PC-9 (cell line): ENCODE measurements around the gene ASPHD1. TPM values are rescaled to one million over a fixed set of nuclear protein-coding genes. Genes with fewer than 3 reads are reported as not detected.

Experiments used
- BruUV-seq: library from RNA; stranded (reverse); fragments of 400-500 nt; replicated peaks from 2 replicates; lab custom pipeline; 2021; lab: Mats Ljungman, UMichigan
- CTCF ChIA-PET: fragments of 300-600 bp; sonication (Branson Sonifier 250); formaldehyde crosslinking; loops from one replicate; lab custom pipeline; 2022; ENCODE audit warnings: antibody characterized with exemption; lab: Charles Lee
- POLR2A ChIA-PET: fragments of 300-600 bp; sonication (Branson Sonifier 250); formaldehyde crosslinking; loops from one replicate; lab custom pipeline; 2022; ENCODE audit warnings: antibody characterized with exemption; ENCODE audit not compliant: unreplicated experiment; lab: Charles Lee
- DNase-seq, 2 experiments: peaks; one replicate each; pipeline versions ENCODE4 v3.0.0 to v3.0.0-alpha.2; 2015 to 2022; ENCODE audit warnings: mixed read lengths in 1 of 2
- H2AFZ ChIP-seq: fragments of 200-600 bp; sonication (generic); 2 replicates; pipeline ENCODE4 v1.8.1; 2017; ENCODE audit warnings: antibody characterized with exemption
- H3F3A ChIP-seq: fragments of 200-600 bp; sonication (generic); 2 replicates; pipeline ENCODE4 v1.8.1; 2017; ENCODE audit warnings: antibody characterized with exemption, mild to moderate bottlenecking, low read depth; ENCODE audit not compliant: insufficient read depth
- H3K27ac ChIP-seq: fragments of 200-600 bp; sonication (generic); 2 replicates; pipeline ENCODE4 v1.6.1; 2016; ENCODE audit warnings: mixed run types
- H3K27me3 ChIP-seq: fragments of 200-600 bp; sonication (generic); 2 replicates; pipeline ENCODE4 v1.6.1; 2016; ENCODE audit warnings: low read depth, mixed run types; ENCODE audit not compliant: insufficient read depth
- H3K36me3 ChIP-seq: fragments of 200-600 bp; sonication (generic); 2 replicates; pipeline ENCODE4 v1.6.1; 2016; ENCODE audit warnings: low read depth, mixed run types
- H3K4me1 ChIP-seq: fragments of 200-600 bp; sonication (generic); replicated peaks from 2 replicates; pipeline ENCODE4 v1.6.1; 2016; ENCODE audit warnings: mixed run types; ENCODE audit not compliant: insufficient read depth
- H3K4me2 ChIP-seq: fragments of 200-600 bp; sonication (generic); 2 replicates; pipeline ENCODE4 v1.6.1; 2017; ENCODE audit warnings: mixed run types
- H3K4me3 ChIP-seq: fragments of 200-600 bp; sonication (generic); 2 replicates; pipeline ENCODE4 v1.6.1; 2016; ENCODE audit warnings: mixed run types
- H3K79me2 ChIP-seq: fragments of 200-600 bp; sonication (generic); 2 replicates; pipeline ENCODE4 v1.6.1; 2017; ENCODE audit warnings: low read depth, mixed run types
- H3K9me2 ChIP-seq: fragments of 200-600 bp; sonication (generic); 2 replicates; pipeline ENCODE4 v1.8.1; 2017; ENCODE audit warnings: mild to moderate bottlenecking; ENCODE audit not compliant: insufficient read depth
- H3K9me3 ChIP-seq: fragments of 200-600 bp; sonication (generic); 2 replicates; pipeline ENCODE4 v1.8.1; 2016; ENCODE audit warnings: low read depth; ENCODE audit not compliant: insufficient read depth
- H4K20me1 ChIP-seq: fragments of 200-600 bp; sonication (generic); 2 replicates; pipeline ENCODE4 v1.8.1; 2017; ENCODE audit not compliant: insufficient read depth
- CTCF ChIP-seq: fragments of 200-600 bp; sonication (generic); conservative IDR thresholded peaks from 2 replicates; pipeline ENCODE4 v1.6.1; 2017; ENCODE audit warnings: mixed run types, antibody characterized with exemption, mild to moderate bottlenecking, moderate library complexity
- EZH2 ChIP-seq: fragments of 200-600 bp; sonication (generic); IDR thresholded peaks from 2 replicates; pipeline ENCODE4 v1.8.0; 2017; ENCODE audit warnings: antibody characterized with exemption, low read depth
- intact Hi-C: fragments of 100-400 bp; cut with micrococcal nuclease; formaldehyde crosslinking; loops from one replicate; pipeline ENCODE4 v1.10.0; 2022; ENCODE audit not compliant: unreplicated experiment
- total RNA-seq: library from RNA; stranded (reverse); gene quantifications from 2 replicates; pipeline ENCODE4 v1.2.3, GENCODE V29; 2021

The ASPHD1 gene
- total RNA-seq, 1 experiment from 2014 or later: 8.3 TPM

DNA sequence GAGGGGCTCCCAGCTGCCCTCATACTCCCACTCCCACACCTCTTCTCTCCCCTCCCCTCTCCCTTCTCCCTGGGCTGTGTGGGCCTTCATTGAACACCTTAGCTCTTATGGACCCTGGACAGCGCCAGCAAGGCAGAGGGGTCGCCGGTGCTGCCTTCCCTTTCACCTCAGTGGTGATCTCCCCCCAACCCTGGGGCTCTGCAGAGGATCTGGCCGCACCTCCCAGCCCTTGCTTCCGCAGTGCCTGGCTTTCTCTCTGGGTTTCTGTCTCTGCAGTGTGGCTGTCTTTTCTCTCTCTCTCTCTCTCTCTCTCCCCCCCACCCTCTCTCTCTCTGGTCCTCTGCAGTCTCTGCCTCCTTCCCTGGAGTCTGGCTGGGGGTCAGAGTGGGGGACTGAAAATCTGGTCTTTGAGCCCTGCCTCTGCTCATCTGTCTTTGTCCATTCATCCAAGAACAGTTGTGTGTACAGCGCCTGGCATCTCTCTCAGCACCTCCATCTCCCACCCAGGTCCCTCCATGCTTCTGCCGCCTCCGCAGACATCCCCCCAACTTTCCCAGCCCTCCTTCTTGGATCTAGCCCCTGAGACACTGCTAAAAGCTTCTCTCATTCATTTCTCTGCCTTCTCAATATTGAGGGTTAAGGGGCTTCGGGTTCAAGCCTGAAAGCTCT lies 2.0 kb upstream of the ASPHD1 start:
- peak overlapping the region; percentile 100 for H3K4me2 ChIP-seq
- POLR2A ChIA-PET: no interaction called here
- peaks cover 16% of the 10 kb centered on the region; the same call in 1 of the 2 replicates for H3K4me1 ChIP-seq
- H3K79me2 ChIP-seq: 0 out of 2 replicates have a peak, but pooled peaks cover 5% of the 10 kb centered on the region
- no peak for DNase-seq
- TF ChIP-seq CTCF: no peak
- TF ChIP-seq EZH2: no peak
- no peaks in the 10 kb centered on the region for H3K27me3 ChIP-seq
- H2AFZ ChIP-seq: peak overlapping the region; percentile 89
- peak overlapping the region; percentile 72 for H3K4me3 ChIP-seq
- BruUV-seq: no TSS peak
- H3F3A ChIP-seq: peaks cover 10% of the 10 kb centered on the region
- CTCF ChIA-PET: interaction anchor here (0.7 to 0.9 kb wide), 2 partner anchors 64 to 120 kb away, joined by 3 to 7 read pairs; partner anchors contain the start of gene TMEM219
- H3K36me3 ChIP-seq: no peaks in the 10 kb centered on the region
- no peak overlapping the region for H3K27ac ChIP-seq
- no peaks in the 10 kb centered on the region for H3K9me3 ChIP-seq
- intact Hi-C loops: loop anchor here (5.0 kb wide), 2 partner anchors 36 to 76 kb away; partner anchors contain the start of genes CDIPT and MVP
- no peaks in the 10 kb centered on the region for H4K20me1 ChIP-seq
- H3K9me2 ChIP-seq: no peaks in the 10 kb centered on the region

GRCh38 chr16:29898804-29899515 lies 1.3 kb upstream of the ASPHD1 start:
- H3K9me3 ChIP-seq: no peaks in the 10 kb centered on the region
- BruUV-seq: TSS peak; percentile 89
- H3K9me2 ChIP-seq: no peaks in the 10 kb centered on the region
- peaks cover 10% of the 10 kb centered on the region for H3F3A ChIP-seq
- H3K27me3 ChIP-seq: no peaks in the 10 kb centered on the region
- H3K4me1 ChIP-seq: peaks cover 16% of the 10 kb centered on the region; the same call in 1 of the 2 replicates
- H4K20me1 ChIP-seq: no peaks in the 10 kb centered on the region
- DNase-seq: peak; percentile 51 to 78
- H3K4me3 ChIP-seq: peak overlapping the region; percentile 72
- intact Hi-C loops: loop anchor here (5.0 kb wide), 2 partner anchors 37 to 77 kb away; partner anchors contain the start of genes CDIPT and MVP
- POLR2A ChIA-PET: interaction anchor here (0.6 to 1.7 kb wide), 8 partner anchors 12 to 472 kb away, joined by 4 to 30 read pairs (median 6); partner anchors contain the start of gene TAOK2
- peak overlapping the region; percentile 100 for H3K4me2 ChIP-seq
- no peaks in the 10 kb centered on the region for H3K36me3 ChIP-seq
- CTCF ChIA-PET: interaction anchor here (0.6 to 1.8 kb wide), 9 partner anchors 11 to 120 kb away, joined by 3 to 11 read pairs (median 6); partner anchors contain the start of genes PAGR1, TAOK2 and TMEM219
- peak overlapping the region; percentile 89 for H2AFZ ChIP-seq
- H3K79me2 ChIP-seq: 0 out of 2 replicates have a peak, but pooled peaks cover 5% of the 10 kb centered on the region
- peak overlapping the region; percentile 51 for H3K27ac ChIP-seq
- TF ChIP-seq EZH2: no peak
- TF ChIP-seq CTCF: no peak
